Panc1 (cell line): Measurements from ENCODE around the gene SLC38A9. TPM values are rescaled to one million over a fixed set of nuclear protein-coding genes. Genes with fewer than 3 reads are reported as not detected.

ENCODE experiments used
- ATAC-seq: fragments of 200-7000 bp; cut with Tn5 transposase; 2 replicates; pipeline ENCODE4 v1.9.1; 2020; ENCODE audit warnings: mild to moderate bottlenecking, moderate library complexity
- BruUV-seq: library from RNA; stranded (reverse); fragments of 400-500 nt; replicated peaks from 2 replicates; lab custom pipeline; 2021; lab: Mats Ljungman, UMichigan
- CTCF ChIA-PET: fragments of 300-600 bp; sonication (Branson Sonifier 250); formaldehyde crosslinking; loops from one replicate; lab custom pipeline; 2022; ENCODE audit warnings: antibody characterized with exemption; lab: Charles Lee
- POLR2A ChIA-PET: fragments of 300-600 bp; sonication (Branson Sonifier 250); formaldehyde crosslinking; loops from one replicate; lab custom pipeline; 2022; ENCODE audit warnings: antibody characterized with exemption; lab: Charles Lee
- DNase-seq: peaks from one replicate; pipeline ENCODE4 v3.0.0-alpha.2; 2010; ENCODE audit warnings: low read depth, low spot score
- H3K27ac ChIP-seq: 2 replicates; pipeline ENCODE4 v1.5.1; 2011; ENCODE audit warnings: mild to moderate bottlenecking, low read length, inconsistent platforms
- H3K27me3 ChIP-seq: fragments of 200-500 bp; sonication (Bioruptor generic); 2 replicates; pipeline ENCODE4 v1.6.0; 2014; ENCODE audit warnings: low read length, inconsistent platforms; ENCODE audit not compliant: control insufficient read depth, insufficient read depth
- H3K36me3 ChIP-seq: fragments of 200-500 bp; sonication (Bioruptor generic); 2 replicates; pipeline ENCODE4 v1.5.1; 2014; ENCODE audit warnings: inconsistent platforms, mild to moderate bottlenecking, low read length, moderate library complexity; ENCODE audit not compliant: control insufficient read depth, insufficient read depth
- H3K4me1 ChIP-seq: 2 replicates; pipeline ENCODE4 v1.5.1; 2011; ENCODE audit warnings: inconsistent platforms, mild to moderate bottlenecking, low read length, moderate library complexity; ENCODE audit not compliant: control insufficient read depth, insufficient read depth
- H3K4me3 ChIP-seq, 2 experiments: 2 replicates each; pipeline ENCODE4 v1.5.1; 2011 to 2012; ENCODE audit warnings: low read depth in 2 of 2, low read length in 2 of 2, mild to moderate bottlenecking in 2 of 2, inconsistent platforms in 1 of 2, moderate library complexity in 1 of 2
- H3K9me3 ChIP-seq: fragments of 200-500 bp; sonication (Bioruptor generic); 2 replicates; pipeline ENCODE4 v1.5.1; 2014; ENCODE audit warnings: low read depth, mild to moderate bottlenecking, inconsistent platforms, low read length, moderate library complexity; ENCODE audit not compliant: control insufficient read depth, insufficient read depth
- CTCF ChIP-seq: fragments of 450-650 bp; IDR thresholded peaks from 2 replicates; pipeline ENCODE4 v1.5.1; 2017; ENCODE audit warnings: mild to moderate bottlenecking
- POLR2AphosphoS5 ChIP-seq: IDR thresholded peaks from 2 replicates; pipeline ENCODE4 v1.6.1; 2012; ENCODE audit warnings: mild to moderate bottlenecking, low read depth, low read length, moderate library complexity
- REST ChIP-seq, 2 experiments: IDR thresholded peaks; 2 replicates each; pipeline ENCODE4 v1.6.1; 2011 to 2012; ENCODE audit warnings: low read depth in 2 of 2, control low read depth in 1 of 2, low read length in 1 of 2, mild to moderate bottlenecking in 1 of 2, moderate library complexity in 1 of 2; ENCODE audit not compliant: insufficient read depth in 1 of 2
- TCF7L2 ChIP-seq: IDR thresholded peaks from 2 replicates; pipeline ENCODE4 v1.6.1; 2011; ENCODE audit warnings: mild to moderate bottlenecking, low read depth, low read length, inconsistent platforms
- in situ Hi-C: cut with HindIII; loops from 2 replicates; pipeline ENCODE4 v1.10.0; 2016; ENCODE audit warnings: low sequenced_read_pairs, low pct_unique_long_range_greater_than_20kb
- intact Hi-C: fragments of 100-400 bp; cut with micrococcal nuclease; formaldehyde crosslinking; loops from one replicate; pipeline ENCODE4 v1.10.0; 2022; ENCODE audit not compliant: unreplicated experiment
- total RNA-seq: library from RNA; stranded (reverse); gene quantifications from one replicate; pipeline ENCODE4 v1.2.1, GENCODE V29; 2021; ENCODE audit not compliant: unreplicated experiment

Gene SLC38A9
- total RNA-seq, 1 experiment from 2014 or later = 12.8 TPM

GRCh38 chr5:55692106-55692417, 20.1 kb downstream of the SLC38A9 start:
- in situ Hi-C loops = no loop called here

More at GRCh38 chr5:55692106-55692417, 20.1 kb downstream of the SLC38A9 start:
- Histone ChIP-seq H3K27ac (no peak overlapping the region), H3K9me3 (no peaks in the 10 kb centered on the region), H3K27me3 (no peaks in the 10 kb centered on the region), H3K36me3 (no peaks in the 10 kb centered on the region), H3K4me3 (no peak overlapping the region), H3K4me1 (no peaks in the 10 kb centered on the region)
- BruUV-seq = no TSS peak
- POLR2A ChIA-PET = interaction anchor here (0.5 kb wide), 1 partner anchor 179 kb away, joined by 7 read pairs; no protein-coding TSS in a partner anchor
- no peak for ATAC-seq
- no peak for TF ChIP-seq REST (IDR thresholded peaks at IDR 0.05; ENCODE audit: insufficient read depth in 1 of 2, low read depth in 2 of 2, low read length in 1 of 2)
- TF ChIP-seq POLR2AphosphoS5 = no peak
- TF ChIP-seq TCF7L2 = no peak
- TF ChIP-seq CTCF = peak; percentile 33; the same call in 1 of the 2 replicates
- CTCF ChIA-PET = interaction anchor here (0.6 to 1.2 kb wide), 4 partner anchors 28 to 367 kb away, joined by 4 to 8 read pairs (median 4); no protein-coding TSS in a partner anchor
- no peak for DNase-seq
- intact Hi-C loops = loop anchor here (10.0 kb wide), 1 partner anchor 347 kb away; no protein-coding TSS in a partner anchor
